ENCODE measurements around the gene KY. TPM values are rescaled to one million over a fixed set of nuclear protein-coding genes. Genes with fewer than 3 reads are reported as not detected.

Gene KY
- total and polyA plus RNA-seq, 9 of the 15 experiments (the other 6 are each of a cell fraction or from before 2014, with no cell fraction given): not detected

- TF ChIP-seq ZBTB49 (CRISPR knock-in tag; IDR thresholded peaks at IDR 0.05; ENCODE audit: borderline replicate concordance): no peak
- TF ChIP-seq POLR2AphosphoS5 (IDR thresholded peaks at IDR 0.05; ENCODE audit: control insufficient read depth, insufficient read depth, low read depth, low read length): no peak
- no peak for TF ChIP-seq SMAD3 (CRISPR knock-in tag; conservative IDR thresholded peaks at IDR 0.05)
- TF ChIP-seq HNRNPL (IDR thresholded peaks at IDR 0.05; ENCODE audit: low read depth, low read length): no peak
- no peak for TF ChIP-seq NR2C1 (IDR thresholded peaks at IDR 0.05)
- TF ChIP-seq NR2C1 (tag; IDR thresholded peaks at IDR 0.05): no peak
Measured at GRCh38 chr3:134681522-134681900, 30.7 kb upstream of the KY start (continued).

- DNase-seq (ENCODE audit: extremely low read depth in 1 of 4, low spot score in 3 of 4) (no peak), ATAC-seq (no peak), FAIRE-seq (no peak)
- no peak overlapping the region for H3K4me3 ChIP-seq
- ChIA-PET POLR2A (interaction anchor here (0.8 kb wide), 1 partner anchor 92 kb away, joined by 3 read pairs; no protein-coding TSS in a partner anchor), CTCF (ENCODE audit: low intra/inter-chr PET ratio) (no interaction called here)
- intact Hi-C loops (cut with micrococcal nuclease): no loop called here
- no peaks in the 10 kb centered on the region for H3K9me1 ChIP-seq (ENCODE audit: control insufficient read depth, insufficient read depth, low read length)
- in situ Hi-C loops (cut with MboI): no loop called here
- no peak overlapping the region for H3K27ac ChIP-seq (ENCODE audit: extremely low read depth, low read depth, low read length)
- no peaks in the 10 kb centered on the region for H3K79me2 ChIP-seq (ENCODE audit: control insufficient read depth, insufficient read depth, low read length)
- H3K4me1 ChIP-seq (replicated peaks in 1 of 2; ENCODE audit: control insufficient read depth in 2 of 2, insufficient read depth in 2 of 2, low read length in 2 of 2): no peaks in the 10 kb centered on the region
- no peak overlapping the region for H3K4me2 ChIP-seq (ENCODE audit: insufficient read depth, low read length)
- H3K36me3 ChIP-seq (ENCODE audit: control insufficient read depth, insufficient read depth, low read length): no peaks in the 10 kb centered on the region
- no peak overlapping the region for H3K9ac ChIP-seq (ENCODE audit: insufficient read depth in 1 of 2, low read depth in 2 of 2, low read length in 2 of 2)
- no peaks in the 10 kb centered on the region for H4K20me1 ChIP-seq (replicated peaks; ENCODE audit: control insufficient read depth, insufficient read depth, low read length)
- peaks cover 0 to 3% of the 10 kb centered on the region in 2 experiments; a peak in 1 of 5 replicates for H3K27me3 ChIP-seq (ENCODE audit: control insufficient read depth in 2 of 2, insufficient read depth in 2 of 2, low read length in 2 of 2)
- 0% methylated on average over 7 of the region's 10 CpGs for WGBS (ENCODE audit: insufficient coverage, low coverage, missing lambda C conversion rate)
- H2AFZ ChIP-seq (ENCODE audit: low read depth, low read length): no peak overlapping the region
- no TSS peak for BruUV-seq (replicated peaks)
- H3K9me3 ChIP-seq (replicated peaks; ENCODE audit: control insufficient read depth, insufficient read depth, low read depth, low read length): no peaks in the 10 kb centered on the region
- TF ChIP-seq PRDM10 (IDR thresholded peaks at IDR 0.05; ENCODE audit: partially characterized antibody) (no peak), TCF7 (IDR thresholded peaks at IDR 0.05; ENCODE audit: borderline replicate concordance) (no peak), JUN (IDR thresholded peaks at IDR 0.05; ENCODE audit: borderline replicate concordance, low read depth, low read length) (no peak), JUN (CRISPR knock-in tag; IDR thresholded peaks at IDR 0.05; ENCODE audit: borderline replicate concordance) (no peak), CBX3 (IDR thresholded peaks at IDR 0.05; ENCODE audit: borderline replicate concordance in 1 of 2, low read length in 2 of 2) (no peak), ZNF639 (CRISPR knock-in tag; conservative IDR thresholded peaks at IDR 0.05 in 1 of 2, IDR thresholded peaks at IDR 0.05 in 1 of 2) (no peak), ZNF77 (CRISPR knock-in tag; IDR thresholded peaks at IDR 0.05) (no peak)
Measured at GRCh38 chr3:134680796-134681521, 30.1 kb upstream of the KY start.

All from K562 (cell line).